H1 (cell line): ENCODE results near the gene XRCC6. TPM values are rescaled to one million over a fixed set of nuclear protein-coding genes. Genes with fewer than 3 reads are reported as not detected.

ENCODE experiments used
- CTCF ChIA-PET: fragments of 300-600 bp; sonication (Branson Sonifier 250); formaldehyde crosslinking; loops from one replicate; lab custom pipeline; 2021; ENCODE audit not compliant: partially characterized antibody; lab: Charles Lee
- POLR2A ChIA-PET: fragments of 300-600 bp; sonication (Branson Sonifier 250); formaldehyde crosslinking; loops from one replicate; lab custom pipeline; 2021; ENCODE audit warnings: inconsistent platforms; ENCODE audit not compliant: partially characterized antibody; lab: Charles Lee
- DNase-seq, 2 experiments: peaks; one replicate each; pipeline versions ENCODE4 v3.0.0 to v3.0.0-alpha.2; 2010 to 2022; ENCODE audit warnings: low spot score in 2 of 2, low read depth in 1 of 2, mixed read lengths in 1 of 2
- FAIRE-seq: peaks from 2 replicates; lab custom pipeline; 2011; peaks lifted over from hg19 to GRCh38; lab: Jason Lieb, UNC
- H2AFZ ChIP-seq: 2 replicates; pipeline ENCODE4 v1.8.1; 2012; ENCODE audit warnings: low read length, inconsistent platforms
- H2AK5ac ChIP-seq: 2 replicates; pipeline ENCODE4 v1.6.1; 2013; ENCODE audit warnings: low read depth, low read length
- H2BK120ac ChIP-seq: replicated peaks from 2 replicates; pipeline ENCODE3; 2013; ENCODE audit warnings: low read depth, low read length, inconsistent platforms
- H2BK12ac ChIP-seq: 2 replicates; pipeline ENCODE4 v1.6.1; 2013; ENCODE audit warnings: low read depth, low read length
- H2BK15ac ChIP-seq: 2 replicates; pipeline ENCODE4 v1.6.1; 2013; ENCODE audit warnings: low read length
- H2BK20ac ChIP-seq: 2 replicates; pipeline ENCODE4 v1.6.1; 2013; ENCODE audit warnings: low read length
- H2BK5ac ChIP-seq: 2 replicates; pipeline ENCODE4 v1.6.1; 2013; ENCODE audit warnings: low read depth, low read length
- H3K14ac ChIP-seq: 2 replicates; pipeline ENCODE4 v1.6.1; 2013; ENCODE audit warnings: inconsistent platforms; ENCODE audit not compliant: insufficient read length
- H3K18ac ChIP-seq: 2 replicates; pipeline ENCODE4 v1.6.1; 2013; ENCODE audit warnings: low read length; ENCODE audit errors: extremely low read depth
- H3K23ac ChIP-seq: 2 replicates; pipeline ENCODE4 v1.6.1; 2013; ENCODE audit warnings: inconsistent platforms; ENCODE audit not compliant: insufficient read length
- H3K23me2 ChIP-seq: 2 replicates; pipeline ENCODE4 v1.6.1; 2013; ENCODE audit warnings: low read depth, low read length
- H3K27ac ChIP-seq: 2 replicates; pipeline ENCODE4 v1.6.1; 2011; ENCODE audit warnings: low read depth, low read length, inconsistent platforms
- H3K27me3 ChIP-seq, 4 experiments: replicated peaks in 1 of 4; 1 replicate in 1 of 4; 2 replicates in 3 of 4; pipeline versions ENCODE4 v1.6.1 to v1.8.1; 2011 to 2013; ENCODE audit warnings: low read length in 3 of 4, mild to moderate bottlenecking in 3 of 4, inconsistent platforms in 2 of 4, mixed read lengths in 2 of 4, moderate library complexity in 1 of 4; ENCODE audit not compliant: control insufficient read depth in 3 of 4, insufficient read depth in 3 of 4; ENCODE audit errors: extremely low read depth in 1 of 4
- H3K36me3 ChIP-seq, 4 experiments: 2 replicates each; pipeline versions ENCODE4 v1.6.1 to v1.8.1; 2011 to 2013; ENCODE audit warnings: mild to moderate bottlenecking in 4 of 4, low read length in 3 of 4, moderate library complexity in 2 of 4, control low read depth in 1 of 4, inconsistent platforms in 1 of 4; ENCODE audit not compliant: insufficient read depth in 4 of 4, control insufficient read depth in 2 of 4
- H3K4ac ChIP-seq: replicated peaks from 2 replicates; pipeline ENCODE3; 2013; ENCODE audit warnings: low read length, low read depth, mixed read lengths, inconsistent platforms; ENCODE audit not compliant: insufficient read length
- H3K4me1 ChIP-seq, 4 experiments: replicated peaks in 1 of 4; 1 replicate in 1 of 4; 2 replicates in 3 of 4; pipeline versions ENCODE4 v1.6.1 to v1.8.1; 2011 to 2013; ENCODE audit warnings: low read length in 3 of 4, inconsistent platforms in 2 of 4, mixed read lengths in 1 of 4; ENCODE audit not compliant: insufficient read depth in 4 of 4, control insufficient read depth in 3 of 4
- H3K4me2 ChIP-seq, 2 experiments: 2 replicates each; pipeline versions ENCODE4 v1.6.1 to v1.8.1; 2011 to 2013; ENCODE audit warnings: low read depth in 2 of 2, low read length in 2 of 2, control low read depth in 1 of 2, inconsistent platforms in 1 of 2, mild to moderate bottlenecking in 1 of 2; ENCODE audit not compliant: insufficient read depth in 1 of 2
- H3K4me3 ChIP-seq, 4 experiments: fragments of 200-600, 300-600 bp in 1 of 4; sonication (generic), shearing (Covaris generic), sonication (Bioruptor Twin) in 1 of 4; 2 replicates each; pipeline versions ENCODE4 v1.5.1 to v1.8.1; 2011 to 2016; ENCODE audit warnings: low read length in 4 of 4, low read depth in 3 of 4, control low read depth in 2 of 4, inconsistent platforms in 2 of 4, mild to moderate bottlenecking in 2 of 4, mixed read lengths in 1 of 4, moderate library complexity in 1 of 4; ENCODE audit not compliant: insufficient read depth in 2 of 4; ENCODE audit errors: extremely low read depth in 1 of 4
- H3K56ac ChIP-seq: replicated peaks from 2 replicates; pipeline ENCODE3; 2013; ENCODE audit warnings: low read depth, mild to moderate bottlenecking, mixed read lengths, low read length, inconsistent platforms; ENCODE audit not compliant: insufficient read length
- H3K79me1 ChIP-seq: 2 replicates; pipeline ENCODE4 v1.6.1; 2013; ENCODE audit warnings: low read depth, low read length, control low read depth
- H3K79me2 ChIP-seq, 2 experiments: 2 replicates each; pipeline versions ENCODE4 v1.6.1 to v1.8.1; 2012 to 2013; ENCODE audit warnings: low read length in 2 of 2, mild to moderate bottlenecking in 2 of 2, inconsistent platforms in 1 of 2; ENCODE audit not compliant: insufficient read depth in 2 of 2, control insufficient read depth in 1 of 2
- H3K9ac ChIP-seq, 4 experiments: replicated peaks in 1 of 4; 1 replicate in 1 of 4; 2 replicates in 3 of 4; pipeline versions ENCODE4 v1.6.1 to v1.8.1; 2011 to 2013; ENCODE audit warnings: low read depth in 3 of 4, low read length in 3 of 4, control low read depth in 2 of 4, mild to moderate bottlenecking in 2 of 4, moderate library complexity in 2 of 4, inconsistent platforms in 1 of 4; ENCODE audit errors: extremely low read depth in 1 of 4
- H3K9me3 ChIP-seq, 2 experiments: 2 replicates each; pipeline versions ENCODE4 v1.6.1 to v1.8.1; 2012 to 2013; ENCODE audit warnings: mild to moderate bottlenecking in 2 of 2, moderate library complexity in 2 of 2, control low read depth in 1 of 2, inconsistent platforms in 1 of 2, low read depth in 1 of 2, low read length in 1 of 2, mixed read lengths in 1 of 2; ENCODE audit not compliant: insufficient read depth in 2 of 2
- H4K20me1 ChIP-seq, 2 experiments: replicated peaks in 1 of 2; 2 replicates each; pipeline versions ENCODE3 to v1.8.1; 2011 to 2013; ENCODE audit warnings: inconsistent platforms in 2 of 2, low read length in 2 of 2, mild to moderate bottlenecking in 1 of 2; ENCODE audit not compliant: insufficient read depth in 2 of 2, control insufficient read depth in 1 of 2
- H4K5ac ChIP-seq: 2 replicates; pipeline ENCODE4 v1.6.1; 2013; ENCODE audit warnings: low read length, low read depth, mixed read lengths, inconsistent platforms; ENCODE audit not compliant: insufficient read length
- H4K8ac ChIP-seq: 2 replicates; pipeline ENCODE4 v1.8.0; 2013; ENCODE audit warnings: mild to moderate bottlenecking, moderate library complexity, low read length, inconsistent platforms; ENCODE audit not compliant: insufficient read depth; ENCODE audit errors: extremely low read depth
- H4K91ac ChIP-seq: replicated peaks from 2 replicates; pipeline ENCODE3; 2013; ENCODE audit warnings: low read length, mixed read lengths, inconsistent platforms; ENCODE audit not compliant: insufficient read length
- BCL11A ChIP-seq, 2 experiments: IDR thresholded peaks; one replicate each; pipeline ENCODE4 v1.6.1; 2011; ENCODE audit warnings: low read depth in 2 of 2, low read length in 2 of 2, mild to moderate bottlenecking in 2 of 2
- CBX5 ChIP-seq: fragments of 300-800, 300-1000 bp; sonication (generic); IDR thresholded peaks from 2 replicates; pipeline ENCODE4 v1.7.1; 2016; ENCODE audit warnings: antibody characterized with exemption, low read length, low read depth
- CHD2 ChIP-seq: IDR thresholded peaks from 2 replicates; pipeline ENCODE4 v1.6.1; 2012; ENCODE audit warnings: low read length, improper control_type of control experiment
- CTBP2 ChIP-seq: IDR thresholded peaks from 2 replicates; pipeline ENCODE4 v1.7.0; 2011; ENCODE audit warnings: borderline replicate concordance, mild to moderate bottlenecking, moderate library complexity, mixed read lengths, low read length; ENCODE audit not compliant: insufficient read depth, insufficient read length
- EGR1 ChIP-seq: IDR thresholded peaks from 2 replicates; pipeline ENCODE4 v1.6.1; 2011; ENCODE audit warnings: low read depth, low read length, borderline replicate concordance
- KDM5A ChIP-seq: fragments of 200-600 bp; IDR thresholded peaks from 2 replicates; pipeline ENCODE4 v1.7.1; 2012; ENCODE audit warnings: mild to moderate bottlenecking, low read length, inconsistent platforms, mixed read lengths
- POLR2A ChIP-seq, 2 experiments: IDR thresholded peaks; 1 replicate in 1 of 2; 2 replicates in 1 of 2; pipeline ENCODE4 v1.6.1; 2011; ENCODE audit warnings: low read depth in 2 of 2, low read length in 2 of 2, mild to moderate bottlenecking in 2 of 2; ENCODE audit errors: control extremely low read depth in 1 of 2
- POLR2AphosphoS5 ChIP-seq: IDR thresholded peaks from 2 replicates; pipeline ENCODE4 v1.6.1; 2011; ENCODE audit warnings: low read depth, low read length
- RFX5 ChIP-seq: IDR thresholded peaks from 2 replicates; pipeline ENCODE4 v1.6.1; 2011; ENCODE audit warnings: low read depth, low read length, improper control_type of control experiment, borderline replicate concordance
- SIRT6 ChIP-seq: IDR thresholded peaks from one replicate; pipeline ENCODE4 v1.7.1; 2012; ENCODE audit warnings: low read length, inconsistent platforms
- SP4 ChIP-seq: IDR thresholded peaks from 2 replicates; pipeline ENCODE4 v1.6.1; 2012; ENCODE audit warnings: low read length, inconsistent platforms
- WGBS, 2 experiments: shearing (Covaris generic) in 1 of 2; methylation state at CpG; one replicate each; pipeline versions ENCODE4 v1.1.6 to v1.1.7; 2013 to 2015; ENCODE audit warnings: low lambda C conversion rate in 2 of 2, mixed read lengths in 2 of 2, inconsistent platforms in 1 of 2, low coverage in 1 of 2, missing lambda C conversion rate in 1 of 2; ENCODE audit not compliant: insufficient replicate concordance in 2 of 2, insufficient coverage in 1 of 2, insufficient read length in 1 of 2; ENCODE audit errors: extremely low coverage in 1 of 2, missing lambda C conversion rate in 1 of 2; 5-methylcytosine and 5-hydroxymethylcytosine counted together
- polyA plus RNA-seq, 7 experiments: library from polyadenylated mRNA; depleted of rRNA in 3 of 7; stranded (reverse) in 5 of 7; unstranded in 2 of 7; fragments of >200 nt in 5 of 7; fragments of 200-250 nt in 2 of 7; gene quantifications; 1 replicate in 5 of 7; 2 replicates in 1 of 7; 4 replicates in 1 of 7; pipeline versions ENCODE4 v1.2.1 to v1.2.3, GENCODE V29; 2011 to 2013; ENCODE audit warnings: missing spikeins in 2 of 7, mixed read lengths in 2 of 7
- total RNA-seq: library from RNA; stranded (reverse); fragmentation: NEBNext Ultra II Directional; extraction: Animal tissue kit (Norgen Biotek cat#: 25700); gene quantifications from 2 replicates; pipeline ENCODE4 v1.2.1, GENCODE V29; 2021
- TF ChIP-seq, protein P1 (sequence below): IDR thresholded peaks from 2 replicates; pipeline ENCODE4 v1.6.1; 2011; ENCODE audit warnings: low read length, improper control_type of control experiment

The XRCC6 gene
- total and polyA plus RNA-seq, 2 of the 8 experiments (the other 6 are each of a cell fraction or from before 2014, with no cell fraction given) = 150 to 490 TPM

DNA sequence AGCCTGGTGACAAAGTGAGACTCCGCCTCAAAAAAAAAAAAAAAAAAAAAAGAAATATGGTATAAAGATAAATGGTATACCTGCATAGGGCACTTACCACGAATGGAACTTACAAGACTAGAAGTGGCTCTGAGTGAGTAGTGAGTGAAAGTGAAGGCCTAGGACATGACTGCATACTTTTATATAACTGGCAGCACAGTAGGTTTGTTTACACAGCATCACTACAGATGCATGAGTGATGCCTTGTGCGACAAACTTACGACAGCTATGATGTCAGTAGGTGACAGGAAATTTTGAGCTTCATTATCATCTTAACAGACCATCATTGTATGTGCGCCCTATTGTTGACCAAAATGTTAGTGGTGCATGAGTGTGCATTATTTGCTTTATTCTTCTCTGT lies 17.7 kb downstream of the XRCC6 start:
- Histone ChIP-seq H3K79me2 (peaks cover 0 to 25% of the 10 kb centered on the region in 2 experiments; a peak in 2 of 4 replicates), H2BK20ac (no peak overlapping the region), H3K4ac (no peak overlapping the region), H4K20me1 (peaks cover 2 to 3% of the 10 kb centered on the region in 2 experiments), H3K23me2 (no peaks in the 10 kb centered on the region), H2AK5ac (no peak overlapping the region)
- TF ChIP-seq SP4 = no peak
- no peak for TF ChIP-seq CHD2
- 0 out of 2 replicates have a peak, but pooled peaks have one; percentile 25 for TF ChIP-seq POLR2AphosphoS5
- no peak for TF ChIP-seq BCL11A (IDR thresholded peaks at IDR 0.05; ENCODE audit: low read depth in 2 of 2, low read length in 2 of 2)
- TF ChIP-seq EGR1 = no peak
- TF ChIP-seq POLR2A (IDR thresholded peaks at IDR 0.05; ENCODE audit: control extremely low read depth in 1 of 2, low read depth in 2 of 2, low read length in 2 of 2) = 0 out of 3 replicates have a peak, but pooled peaks of 1 of the 2 experiments have one; percentile 19
- TF ChIP-seq, protein P1, sequence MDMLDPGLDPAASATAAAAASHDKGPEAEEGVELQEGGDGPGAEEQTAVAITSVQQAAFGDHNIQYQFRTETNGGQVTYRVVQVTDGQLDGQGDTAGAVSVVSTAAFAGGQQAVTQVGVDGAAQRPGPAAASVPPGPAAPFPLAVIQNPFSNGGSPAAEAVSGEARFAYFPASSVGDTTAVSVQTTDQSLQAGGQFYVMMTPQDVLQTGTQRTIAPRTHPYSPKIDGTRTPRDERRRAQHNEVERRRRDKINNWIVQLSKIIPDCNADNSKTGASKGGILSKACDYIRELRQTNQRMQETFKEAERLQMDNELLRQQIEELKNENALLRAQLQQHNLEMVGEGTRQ = no peak
- TF ChIP-seq CTBP2 = no peak
- TF ChIP-seq CBX5 = no peak
- TF ChIP-seq KDM5A = no peak
- no peak for TF ChIP-seq SIRT6
- no peak for TF ChIP-seq RFX5
- TF ChIP-seq, all 59 proteins: peak for 2
- H3K79me1 ChIP-seq = no peaks in the 10 kb centered on the region
- no peak overlapping the region for H2BK15ac ChIP-seq
- H4K8ac ChIP-seq = no peak overlapping the region
- no peaks in the 10 kb centered on the region for H3K4me1 ChIP-seq
- ChIA-PET POLR2A (interaction anchor here (1.4 to 13.3 kb wide), 3 partner anchors 14 to 27 kb away, joined by 5 to 157 read pairs (median 129); partner anchors contain the start of genes DESI1 and XRCC6), CTCF (interaction anchor here (1.0 kb wide), 2 partner anchors 59 to 302 kb away, joined by 3 to 4 read pairs; no protein-coding TSS in a partner anchor)
- no peak overlapping the region for H3K23ac ChIP-seq
- H3K9ac ChIP-seq = no peak overlapping the region
- no peak overlapping the region for H4K5ac ChIP-seq
- H3K14ac ChIP-seq = no peak overlapping the region
- H3K18ac ChIP-seq = no peak overlapping the region
- no peak overlapping the region for H2BK120ac ChIP-seq
- H3K4me3 ChIP-seq = no peak overlapping the region
- no peak overlapping the region for H3K4me2 ChIP-seq
- H3K56ac ChIP-seq = no peak overlapping the region
- FAIRE-seq (no peak), DNase-seq (no peak)
- WGBS, 2 experiments = 98% methylated on average over 4 of the region's 5 CpGs; no CpG with 5 or more reads in 1 of the 2 experiments
- H2BK5ac ChIP-seq = no peak overlapping the region
- H3K36me3 ChIP-seq = peaks cover 29 to 92% (median 66%) of the 10 kb centered on the region in 4 experiments
- H3K9me3 ChIP-seq = no peaks in the 10 kb centered on the region
- H2AFZ ChIP-seq = no peak overlapping the region
- H3K27me3 ChIP-seq = no peaks in the 10 kb centered on the region
- H3K27ac ChIP-seq = no peak overlapping the region
- H2BK12ac ChIP-seq = no peak overlapping the region
- no peak overlapping the region for H4K91ac ChIP-seq
